ENCODE results near the gene MTHFR.

MTHFR gene

DNA sequence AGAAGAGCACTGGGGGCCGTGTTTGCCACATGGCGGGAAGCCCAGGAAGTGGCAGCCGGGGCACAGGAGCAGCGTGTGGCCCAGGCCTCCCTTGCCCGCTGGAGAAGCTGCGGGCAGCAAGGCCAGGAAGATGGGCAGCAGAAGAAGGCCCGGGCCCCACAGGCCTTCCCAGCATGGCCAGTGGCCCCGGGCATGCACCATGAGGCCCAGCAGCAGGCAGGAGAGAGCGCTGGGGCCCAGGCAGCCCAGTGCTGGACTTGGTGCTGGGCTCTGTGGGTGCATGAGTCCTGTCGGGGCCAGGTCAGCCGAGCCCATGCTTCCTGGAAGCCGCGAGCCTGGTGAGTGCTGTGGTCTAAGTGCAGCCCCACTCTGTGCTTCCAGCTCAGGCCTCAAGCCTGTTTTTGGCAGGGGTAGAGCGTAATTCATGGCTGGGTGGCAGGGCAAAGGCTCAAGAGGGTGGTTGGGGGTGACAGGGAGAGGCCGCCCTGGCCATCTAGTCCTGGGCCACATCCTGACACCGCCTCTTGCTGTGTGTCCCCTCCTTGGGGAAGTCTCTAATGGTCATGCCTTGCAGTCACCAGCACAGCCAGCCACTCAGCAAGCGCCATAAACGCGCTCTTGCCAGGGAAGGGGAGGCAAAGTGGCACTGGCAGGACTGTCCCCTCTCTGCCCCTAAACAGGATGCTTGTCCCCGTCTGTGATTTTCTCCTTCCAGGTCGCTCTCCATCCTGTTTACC is 21.3 kb downstream of the MTHFR start:
- Histone ChIP-seq H3K9me3 (no peaks in the 10 kb centered on the region), H3K4me1 (peaks cover 39% of the 10 kb centered on the region), H3K4me3 (no peak overlapping the region), H3K36me3 (peaks cover 4% of the 10 kb centered on the region; the same call in 1 of the 2 replicates), H3K4me2 (peak overlapping the region; percentile 65), H4K20me1 (no peaks in the 10 kb centered on the region), H3K9ac (no peak overlapping the region), H3K27ac (peak overlapping the region; percentile 46; the same call in 1 of the 2 replicates), H3K27me3 (no peaks in the 10 kb centered on the region)
- no peak for TF ChIP-seq Cebpa-rat (IDR thresholded peaks at IDR 0.05)

DNA sequence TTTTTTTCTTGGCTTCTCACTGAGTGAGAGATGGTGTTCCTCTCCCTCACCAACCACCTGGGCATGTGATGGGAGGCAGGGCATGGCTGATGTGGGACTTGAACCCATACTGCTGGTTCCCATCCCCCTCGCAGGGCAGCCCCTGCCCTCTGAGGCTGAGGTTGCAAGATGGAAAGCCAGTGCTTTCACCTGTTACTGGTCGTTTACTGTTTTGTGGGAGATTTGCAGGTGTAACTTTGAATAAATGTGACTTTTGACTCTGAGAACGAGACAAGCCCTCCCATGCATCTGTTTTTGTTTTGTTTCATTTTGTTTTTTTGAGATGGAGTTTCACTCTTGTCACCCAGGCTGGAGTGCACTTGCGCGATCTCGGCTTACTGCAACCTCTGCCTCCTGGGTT is 22.2 kb downstream of the MTHFR start:
- Histone ChIP-seq H3K9ac (no peak overlapping the region), H3K4me2 (no peak overlapping the region), H3K27me3 (no peaks in the 10 kb centered on the region), H3K27ac (no peak overlapping the region), H3K36me3 (peaks cover 4% of the 10 kb centered on the region; the same call in 1 of the 2 replicates), H3K4me3 (no peak overlapping the region), H3K4me1 (peaks cover 31% of the 10 kb centered on the region), H3K9me3 (no peaks in the 10 kb centered on the region), H4K20me1 (no peaks in the 10 kb centered on the region)
- no peak for TF ChIP-seq Cebpa-rat (IDR thresholded peaks at IDR 0.05)

DNA sequence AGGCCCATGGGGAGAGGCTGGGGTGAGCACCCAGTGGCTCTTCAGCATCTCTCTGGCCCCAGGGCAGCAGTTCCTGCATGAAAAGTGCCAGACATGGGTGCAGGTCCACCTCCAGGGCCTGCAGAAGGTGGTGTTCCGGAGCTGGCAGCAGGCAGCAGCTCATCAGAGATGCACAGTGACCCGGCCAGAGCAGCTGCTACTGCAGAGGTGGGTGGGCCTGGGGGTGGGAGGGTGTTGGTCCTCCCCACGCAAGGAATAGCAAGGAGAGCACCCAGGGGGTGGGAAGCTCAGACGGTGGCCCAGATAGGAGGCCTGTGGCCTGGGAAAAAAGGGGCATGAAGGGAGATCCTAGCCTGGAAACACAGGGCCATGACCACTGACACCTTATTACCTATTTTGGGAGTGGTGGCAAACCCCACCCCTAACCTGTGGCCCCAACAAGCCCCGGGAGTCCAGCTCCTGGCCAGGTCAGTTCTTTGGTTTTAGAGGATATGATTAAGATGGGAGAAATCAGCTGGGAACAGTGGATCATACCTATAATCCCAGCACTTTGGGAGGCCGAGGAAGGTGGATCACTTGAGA is 23.5 kb downstream of the MTHFR start:
- H3K27ac ChIP-seq = no peak overlapping the region
- H3K4me3 ChIP-seq = no peak overlapping the region
- H3K9ac ChIP-seq = no peak overlapping the region
- peaks cover 31% of the 10 kb centered on the region for H3K4me1 ChIP-seq
- no peaks in the 10 kb centered on the region for H3K36me3 ChIP-seq
- no peak for TF ChIP-seq Cebpa-rat (IDR thresholded peaks at IDR 0.05)
- no peaks in the 10 kb centered on the region for H4K20me1 ChIP-seq
- no peaks in the 10 kb centered on the region for H3K27me3 ChIP-seq
- H3K4me2 ChIP-seq = no peak overlapping the region
- no peaks in the 10 kb centered on the region for H3K9me3 ChIP-seq

DNA sequence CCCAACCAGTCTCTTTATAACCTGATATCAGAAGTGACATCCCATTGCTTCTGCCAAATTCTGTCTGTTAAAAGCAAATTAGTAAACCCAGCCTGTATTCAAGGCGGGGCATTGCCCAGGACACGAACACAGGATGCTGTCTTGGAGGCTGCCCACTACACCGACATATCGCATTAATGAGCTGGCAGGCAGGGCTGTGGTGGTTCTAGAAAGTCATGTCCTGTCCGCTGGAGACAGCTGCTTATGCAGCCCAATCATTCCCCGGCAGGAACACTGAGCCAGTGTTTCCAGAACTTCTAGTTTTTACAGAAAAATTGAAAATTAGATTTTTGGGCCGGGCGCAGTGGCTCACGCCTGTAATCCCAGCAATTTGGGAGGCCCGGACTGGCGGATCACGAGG is 24.5 kb downstream of the MTHFR start:
- Histone ChIP-seq H3K4me1 (peaks cover 24% of the 10 kb centered on the region), H3K9me3 (no peaks in the 10 kb centered on the region), H3K9ac (no peak overlapping the region), H3K4me3 (no peak overlapping the region), H4K20me1 (no peaks in the 10 kb centered on the region), H3K27me3 (no peaks in the 10 kb centered on the region), H3K36me3 (no peaks in the 10 kb centered on the region), H3K27ac (no peak overlapping the region), H3K4me2 (no peak overlapping the region)
- no peak for TF ChIP-seq Cebpa-rat (IDR thresholded peaks at IDR 0.05)

DNA sequence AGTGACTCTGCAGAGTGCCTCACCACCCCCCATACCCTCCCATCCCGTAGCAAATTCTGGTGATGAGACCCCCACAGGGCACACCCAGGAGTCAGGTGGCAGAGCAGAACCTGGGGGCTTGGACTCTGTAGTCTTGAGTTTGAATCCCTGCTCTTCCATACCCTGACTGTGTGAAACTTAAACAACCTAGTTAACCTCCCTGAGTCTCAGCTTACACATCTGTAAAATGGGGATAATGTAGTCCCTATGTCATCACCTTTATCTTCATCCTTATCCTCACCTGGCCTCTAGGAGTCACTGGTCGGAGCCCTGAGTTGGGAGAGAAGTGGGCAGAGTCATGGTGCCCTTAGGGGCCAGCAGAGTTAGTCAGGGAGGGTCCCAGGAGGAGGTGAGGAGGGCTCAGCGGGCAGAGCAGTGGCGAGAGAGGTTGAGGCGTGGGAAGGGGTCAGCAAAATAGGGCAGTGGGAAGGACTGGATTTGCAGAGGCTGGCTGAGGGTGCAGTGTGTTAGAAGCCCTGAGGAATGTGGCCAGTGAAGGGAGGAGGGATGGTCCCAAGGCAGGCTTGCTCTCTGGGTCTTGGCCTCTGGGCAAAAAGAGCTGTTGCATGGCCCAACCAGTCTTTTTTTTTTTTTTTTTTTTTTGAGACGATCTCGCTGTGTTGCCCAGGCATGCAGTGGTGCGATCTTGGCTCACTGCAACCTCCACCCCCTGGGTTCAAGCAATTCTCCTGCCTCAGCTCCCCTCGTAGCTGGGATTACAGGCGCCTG is 25.2 kb downstream of the MTHFR start:
- no peak overlapping the region for H3K9ac ChIP-seq
- H3K27me3 ChIP-seq = no peaks in the 10 kb centered on the region
- peaks cover 17% of the 10 kb centered on the region for H3K4me1 ChIP-seq
- TF ChIP-seq Cebpa-rat (IDR thresholded peaks at IDR 0.05) = no peak
- no peaks in the 10 kb centered on the region for H3K9me3 ChIP-seq
- H3K4me3 ChIP-seq = no peak overlapping the region
- no peaks in the 10 kb centered on the region for H4K20me1 ChIP-seq
- H3K27ac ChIP-seq = no peak overlapping the region
- no peak overlapping the region for H3K4me2 ChIP-seq
- H3K36me3 ChIP-seq = no peaks in the 10 kb centered on the region

DNA sequence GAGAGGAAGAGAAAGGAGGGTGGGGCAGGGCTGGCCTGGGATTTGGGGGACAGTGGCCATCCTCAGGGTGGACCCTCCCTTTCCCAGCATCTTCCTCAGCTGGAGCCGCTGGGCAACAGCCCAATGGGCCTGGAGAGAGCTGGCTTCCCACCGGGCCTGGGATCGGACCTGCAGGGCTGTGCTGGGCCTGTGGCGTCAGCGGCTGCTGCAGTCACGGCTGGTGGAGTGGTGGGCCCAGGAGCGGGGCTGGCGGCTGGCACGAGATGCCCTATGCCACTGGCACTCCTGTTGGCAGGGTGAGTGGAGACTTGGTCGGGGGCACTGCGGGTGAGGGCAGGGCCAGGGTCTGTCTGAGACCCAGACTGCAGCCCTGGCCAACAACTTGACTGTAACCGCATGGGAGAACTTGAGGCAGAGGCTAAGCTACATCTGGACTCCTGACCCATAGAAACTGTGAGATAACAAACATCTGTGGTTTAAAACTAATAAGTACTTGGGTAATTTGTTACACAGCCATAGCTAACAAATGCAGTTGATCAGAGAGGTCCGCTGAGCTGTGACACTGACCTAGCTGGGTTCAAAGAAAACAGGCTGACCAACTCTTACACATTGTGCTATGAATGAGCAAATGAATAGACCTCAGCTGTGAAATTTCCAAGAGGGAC is 25.9 kb downstream of the MTHFR start:
- Histone ChIP-seq H3K36me3 (no peaks in the 10 kb centered on the region), H3K9ac (no peak overlapping the region), H4K20me1 (no peaks in the 10 kb centered on the region), H3K4me1 (peaks cover 10% of the 10 kb centered on the region), H3K4me3 (no peak overlapping the region), H3K27me3 (no peaks in the 10 kb centered on the region), H3K9me3 (no peaks in the 10 kb centered on the region), H3K27ac (no peak overlapping the region), H3K4me2 (no peak overlapping the region)
- no peak for TF ChIP-seq Cebpa-rat (IDR thresholded peaks at IDR 0.05)

DNA sequence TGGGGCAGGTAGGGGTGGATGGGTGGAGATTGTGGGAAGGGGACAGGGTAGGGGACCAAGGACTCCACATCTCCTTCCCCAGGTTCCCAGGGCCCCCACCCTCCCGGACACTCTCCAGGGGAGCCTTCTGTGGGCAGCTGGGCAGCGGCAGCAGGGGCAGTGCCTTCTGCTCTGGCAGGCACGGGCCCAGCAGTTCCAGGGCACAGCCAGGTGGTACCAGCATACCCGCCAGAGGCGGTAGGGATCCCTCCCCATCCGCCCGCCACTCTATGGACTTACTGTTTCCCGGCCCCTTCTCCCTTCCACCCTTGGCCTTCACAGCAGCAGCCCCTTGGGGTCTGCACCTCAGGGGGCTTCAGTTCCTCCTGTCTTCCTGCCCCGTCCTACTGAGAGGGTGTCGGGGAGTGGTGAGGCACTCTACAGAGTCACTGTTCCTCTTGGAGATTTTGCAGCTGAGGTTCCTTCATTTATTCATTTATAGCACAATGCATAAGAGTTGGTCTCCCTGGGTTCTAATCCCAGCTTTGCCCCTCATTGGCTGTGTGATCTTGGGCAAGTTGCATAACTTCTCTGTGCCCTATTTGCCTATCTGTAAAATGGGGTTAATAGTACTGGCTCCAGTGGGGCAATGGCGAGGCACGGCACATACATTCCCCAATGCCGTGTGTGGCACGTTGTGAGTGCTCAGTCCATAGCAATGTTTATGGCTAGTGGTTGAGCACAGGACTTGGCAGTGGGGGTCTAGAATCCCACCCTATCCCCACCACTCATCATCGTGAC is 26.7 kb downstream of the MTHFR start:
- H3K4me1 ChIP-seq = peaks cover 2% of the 10 kb centered on the region
- TF ChIP-seq Cebpa-rat (IDR thresholded peaks at IDR 0.05) = no peak
- no peaks in the 10 kb centered on the region for H3K9me3 ChIP-seq
- no peak overlapping the region for H3K27ac ChIP-seq
- H3K36me3 ChIP-seq = no peaks in the 10 kb centered on the region
- H4K20me1 ChIP-seq = no peaks in the 10 kb centered on the region
- no peaks in the 10 kb centered on the region for H3K27me3 ChIP-seq
- H3K4me2 ChIP-seq = no peak overlapping the region
- H3K9ac ChIP-seq = no peak overlapping the region
- H3K4me3 ChIP-seq = no peak overlapping the region

DNA sequence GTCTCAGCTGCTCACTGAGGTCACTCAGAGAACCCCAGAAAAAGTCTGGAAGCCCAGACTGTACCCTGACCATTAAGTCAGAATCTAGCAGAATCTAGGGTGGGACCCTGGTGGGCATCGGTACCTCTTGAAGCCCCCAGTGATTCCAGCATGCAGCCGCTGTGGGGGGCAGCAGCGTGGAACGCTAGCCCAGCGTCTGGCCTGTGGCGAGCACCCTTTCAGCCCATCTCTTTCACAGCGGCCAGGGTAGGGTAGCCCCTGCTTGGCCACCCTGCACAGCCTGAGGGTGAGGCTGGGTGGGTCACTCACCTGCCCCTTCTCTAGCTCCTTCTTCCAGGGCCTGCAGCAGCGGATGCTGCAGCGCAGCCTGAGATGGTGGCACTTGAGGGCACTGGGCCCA is 27.4 kb downstream of the MTHFR start:
- H3K27me3 ChIP-seq = no peaks in the 10 kb centered on the region
- no peaks in the 10 kb centered on the region for H3K4me1 ChIP-seq
- H3K4me3 ChIP-seq = no peak overlapping the region
- no peaks in the 10 kb centered on the region for H4K20me1 ChIP-seq
- no peak overlapping the region for H3K4me2 ChIP-seq
- TF ChIP-seq Cebpa-rat (IDR thresholded peaks at IDR 0.05) = no peak
- no peak overlapping the region for H3K27ac ChIP-seq
- H3K9me3 ChIP-seq = no peaks in the 10 kb centered on the region
- H3K36me3 ChIP-seq = no peaks in the 10 kb centered on the region
- H3K9ac ChIP-seq = no peak overlapping the region

DNA sequence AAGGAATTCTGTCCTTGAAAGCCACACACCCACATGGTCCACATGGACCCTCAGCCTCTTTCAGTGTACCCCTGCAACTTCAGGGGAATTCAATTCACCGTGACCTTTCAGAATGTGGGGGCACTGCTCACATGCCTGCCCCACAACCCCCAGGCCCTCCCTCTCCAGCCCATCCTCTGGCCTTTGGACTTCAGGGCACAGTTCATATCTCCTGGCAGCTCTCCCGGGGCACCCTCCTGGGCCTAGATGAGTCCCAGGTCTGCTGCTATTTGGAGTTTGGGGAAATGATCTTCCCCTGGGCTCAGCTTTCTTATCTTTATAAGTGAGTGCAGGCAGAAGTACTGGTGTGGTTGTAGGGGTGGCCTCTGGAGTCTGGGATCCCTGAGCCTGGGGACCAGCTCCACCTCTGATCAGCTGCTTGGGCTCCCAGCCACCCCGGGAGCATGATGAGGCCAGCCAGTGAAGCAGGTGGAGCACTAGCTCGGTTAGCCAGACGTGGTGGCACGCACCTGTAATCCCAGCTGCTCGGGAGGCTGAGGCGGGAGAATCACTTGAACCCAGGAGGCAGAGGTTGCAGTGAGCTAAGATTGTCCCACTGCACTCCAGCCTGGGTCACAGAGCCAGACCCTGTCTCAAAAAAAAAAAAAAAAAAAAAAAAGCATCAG is 28.0 kb downstream of the MTHFR start:
- no peaks in the 10 kb centered on the region for H3K9me3 ChIP-seq
- no peaks in the 10 kb centered on the region for H3K36me3 ChIP-seq
- H3K4me3 ChIP-seq = no peak overlapping the region
- H3K27ac ChIP-seq = no peak overlapping the region
- no peaks in the 10 kb centered on the region for H3K27me3 ChIP-seq
- H4K20me1 ChIP-seq = no peaks in the 10 kb centered on the region
- H3K9ac ChIP-seq = no peak overlapping the region
- no peak overlapping the region for H3K4me2 ChIP-seq
- no peaks in the 10 kb centered on the region; the same call in 1 of the 2 replicates for H3K4me1 ChIP-seq
- TF ChIP-seq Cebpa-rat (IDR thresholded peaks at IDR 0.05) = no peak

Data from BLaER1 (cell line).